A549 treated with AZD9567 at 1 μM for 4 hours (cell line): ENCODE data around the gene EMILIN2. TPM values are rescaled to one million over a fixed set of nuclear protein-coding genes. Genes with fewer than 3 reads are reported as not detected.

Experiments used
- total RNA-seq: library from RNA; stranded (reverse); fragments of 200-300 nt; extraction: Qiagen RNA extraction; gene quantifications from 5 replicates; pipeline ENCODE4 v1.2.3, GENCODE V29; 2022; ENCODE audit not compliant: insufficient read depth

EMILIN2 gene
- total RNA-seq, result 3.9 to 13.3 TPM (median 12.8 TPM) in 5 replicates

GRCh38 chr18:2846636-2847316 lies at the start of gene EMILIN2:
TSS of gene EMILIN2 (plus strand) at chr18:2847006. CDS start at chr18:2847189, 183 bp downstream.

Other genes with a start within 250 kb of the EMILIN2 start
- gene SMCHD1, start 191.3 kb upstream of the EMILIN2 start, total RNA-seq, result 13.0 to 21.4 TPM (median 13.4 TPM) in 5 replicates
- gene LPIN2, start 166.1 kb downstream of the EMILIN2 start, total RNA-seq, result 13.2 to 19.7 TPM (median 18.2 TPM) in 5 replicates